ENCODE measurements around the gene ST3GAL4. TPM values are rescaled to one million over a fixed set of nuclear protein-coding genes. Genes with fewer than 3 reads are reported as not detected.

Gene ST3GAL4
- total RNA-seq, 2 experiments from 2014 or later, result 1.6 TPM

- no peak overlapping the region for H3K27ac ChIP-seq (ENCODE audit: low read depth in 1 of 2, low read length in 2 of 2)
- no peaks in the 10 kb centered on the region for H3K36me3 Mint-ChIP-seq (ENCODE audit: low read depth)
- ChIA-PET CTCF (interaction anchor here (1.5 kb wide), 1 partner anchor 65 kb away, joined by 3 read pairs; no protein-coding TSS in a partner anchor), POLR2A (no interaction called here)
- H3K9me3 ChIP-seq (ENCODE audit: control insufficient read depth in 1 of 2, insufficient read depth in 1 of 2, low read length in 2 of 2), result no peaks in the 10 kb centered on the region
- no peak for ATAC-seq (ENCODE audit: poor library complexity)
- peaks cover 11% of the 10 kb centered on the region for H3K4me1 ChIP-seq (ENCODE audit: insufficient read depth, low read length)
- no peaks in the 10 kb centered on the region for H3K36me3 ChIP-seq (ENCODE audit: insufficient read depth, low read length)
- H3K4me3 Mint-ChIP-seq, result peak overlapping the region; percentile 46
- H3K4me1 Mint-ChIP-seq (ENCODE audit: low read depth), result peaks cover 6% of the 10 kb centered on the region
- no peak overlapping the region for H3K27ac Mint-ChIP-seq
- TF ChIP-seq, protein P1, sequence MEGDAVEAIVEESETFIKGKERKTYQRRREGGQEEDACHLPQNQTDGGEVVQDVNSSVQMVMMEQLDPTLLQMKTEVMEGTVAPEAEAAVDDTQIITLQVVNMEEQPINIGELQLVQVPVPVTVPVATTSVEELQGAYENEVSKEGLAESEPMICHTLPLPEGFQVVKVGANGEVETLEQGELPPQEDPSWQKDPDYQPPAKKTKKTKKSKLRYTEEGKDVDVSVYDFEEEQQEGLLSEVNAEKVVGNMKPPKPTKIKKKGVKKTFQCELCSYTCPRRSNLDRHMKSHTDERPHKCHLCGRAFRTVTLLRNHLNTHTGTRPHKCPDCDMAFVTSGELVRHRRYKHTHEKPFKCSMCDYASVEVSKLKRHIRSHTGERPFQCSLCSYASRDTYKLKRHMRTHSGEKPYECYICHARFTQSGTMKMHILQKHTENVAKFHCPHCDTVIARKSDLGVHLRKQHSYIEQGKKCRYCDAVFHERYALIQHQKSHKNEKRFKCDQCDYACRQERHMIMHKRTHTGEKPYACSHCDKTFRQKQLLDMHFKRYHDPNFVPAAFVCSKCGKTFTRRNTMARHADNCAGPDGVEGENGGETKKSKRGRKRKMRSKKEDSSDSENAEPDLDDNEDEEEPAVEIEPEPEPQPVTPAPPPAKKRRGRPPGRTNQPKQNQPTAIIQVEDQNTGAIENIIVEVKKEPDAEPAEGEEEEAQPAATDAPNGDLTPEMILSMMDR (IDR thresholded peaks at IDR 0.05), result no peak
- intact Hi-C loops (cut with DNase I, micrococcal nuclease), result no loop called here
- H3K27me3 Mint-ChIP-seq, result no peaks in the 10 kb centered on the region
- no peaks in the 10 kb centered on the region for H3K27me3 ChIP-seq (ENCODE audit: control insufficient read depth in 1 of 2, insufficient read depth in 2 of 2, low read length in 2 of 2)
- H3K9me3 Mint-ChIP-seq, result no peaks in the 10 kb centered on the region
- H3K4me3 ChIP-seq (ENCODE audit: low read length), result peak overlapping the region; percentile 43
- no peak for DNase-seq
Measured at GRCh38 chr11:126415669-126416420, 60.4 kb downstream of the ST3GAL4 start.

- POLR2A ChIA-PET, result no interaction called here
- Histone ChIP-seq H3K9me3 (ENCODE audit: control insufficient read depth in 1 of 2, insufficient read depth in 1 of 2, low read length in 2 of 2) (no peaks in the 10 kb centered on the region), H3K36me3 (ENCODE audit: insufficient read depth, low read length) (no peaks in the 10 kb centered on the region), H3K4me3 (ENCODE audit: low read length) (peak overlapping the region; percentile 43), H3K4me1 (ENCODE audit: insufficient read depth, low read length) (peaks cover 11% of the 10 kb centered on the region), H3K27me3 (ENCODE audit: control insufficient read depth in 1 of 2, insufficient read depth in 2 of 2, low read length in 2 of 2) (peaks cover 0 to 4% of the 10 kb centered on the region in 2 experiments), H3K27ac (ENCODE audit: low read depth in 1 of 2, low read length in 2 of 2) (no peak overlapping the region)
- TF ChIP-seq, protein P1 (IDR thresholded peaks at IDR 0.05), result no peak
- H3K4me3 Mint-ChIP-seq, result peak overlapping the region; percentile 46
- peaks cover 6% of the 10 kb centered on the region for H3K4me1 Mint-ChIP-seq (ENCODE audit: low read depth)
- intact Hi-C loops (cut with DNase I, micrococcal nuclease), result no loop called here
- no peak overlapping the region for H3K27ac Mint-ChIP-seq
- H3K9me3 Mint-ChIP-seq, result no peaks in the 10 kb centered on the region
- ATAC-seq (ENCODE audit: poor library complexity) (peak; percentile 86), DNase-seq (peak; percentile 27 to 82 (median 58))
- H3K27me3 Mint-ChIP-seq, result no peaks in the 10 kb centered on the region
- CTCF ChIA-PET, result interaction anchor here (1.5 kb wide), 1 partner anchor 64 kb away, joined by 3 read pairs; no protein-coding TSS in a partner anchor
- H3K36me3 Mint-ChIP-seq (ENCODE audit: low read depth), result no peaks in the 10 kb centered on the region
Measured at GRCh38 chr11:126416542-126417090, 61.1 kb downstream of the ST3GAL4 start.

- Histone ChIP-seq H3K4me3 (ENCODE audit: low read length) (peak overlapping the region; percentile 43), H3K27me3 (ENCODE audit: control insufficient read depth in 1 of 2, insufficient read depth in 2 of 2, low read length in 2 of 2) (peaks cover 0 to 4% of the 10 kb centered on the region in 2 experiments), H3K36me3 (ENCODE audit: insufficient read depth, low read length) (no peaks in the 10 kb centered on the region), H3K4me1 (ENCODE audit: insufficient read depth, low read length) (peaks cover 11% of the 10 kb centered on the region), H3K27ac (ENCODE audit: low read depth in 1 of 2, low read length in 2 of 2) (no peak overlapping the region), H3K9me3 (ENCODE audit: control insufficient read depth in 1 of 2, insufficient read depth in 1 of 2, low read length in 2 of 2) (no peaks in the 10 kb centered on the region)
- DNase-seq (no peak), ATAC-seq (ENCODE audit: poor library complexity) (no peak)
- intact Hi-C loops (cut with DNase I, micrococcal nuclease), result no loop called here
- CTCF ChIA-PET, result interaction anchor here (1.5 kb wide), 1 partner anchor 63 kb away, joined by 3 read pairs; no protein-coding TSS in a partner anchor
- Mint-ChIP-seq H3K36me3 (ENCODE audit: low read depth) (no peaks in the 10 kb centered on the region), H3K27me3 (no peaks in the 10 kb centered on the region), H3K4me1 (ENCODE audit: low read depth) (peaks cover 6% of the 10 kb centered on the region), H3K4me3 (peak overlapping the region; percentile 20), H3K27ac (no peak overlapping the region), H3K9me3 (no peaks in the 10 kb centered on the region)
- POLR2A ChIA-PET, result no interaction called here
- TF ChIP-seq, protein P1 (IDR thresholded peaks at IDR 0.05), result no peak
Measured at GRCh38 chr11:126417091-126417862, 61.8 kb downstream of the ST3GAL4 start.
